ENCODE data around the gene HES1. TPM values are rescaled to one million over a fixed set of nuclear protein-coding genes. Genes with fewer than 3 reads are reported as not detected.
"Not testable (repeated sequence)": the region's sequence is repeated elsewhere in the genome, so short reads cannot be mapped to it uniquely, and the experiment has no call there.

The HES1 gene
- total and polyA plus RNA-seq, 7 donors, result 17.4 to 47.4 (median 28.4) TPM

GRCh38 chr3:194089357-194090177, 46.4 kb upstream of the HES1 start:
- no peak for TF ChIP-seq CTCF (IDR thresholded peaks at IDR 0.05)
- no peak for TF ChIP-seq POLR2A (IDR thresholded peaks at IDR 0.05)
- peak; percentile 66 to 89 (median 72) for TF ChIP-seq POLR2AphosphoS5 (IDR thresholded peaks at IDR 0.05)
- intact Hi-C loops (cut with DNase I), result loop anchor here (5.0 kb wide), 1 partner anchor 43 kb away; no protein-coding TSS in a partner anchor

GRCh38 chr3:194090178-194090555, 45.8 kb upstream of the HES1 start:
- H3K4me3 ChIP-seq; intact Hi-C loops (cut with DNase I); DNase-seq; H3K27me3 ChIP-seq; H3K9me3 ChIP-seq; H3K36me3 ChIP-seq: not testable (repeated sequence)
- Histone ChIP-seq H3K4me1 (peaks cover 0 to 36% (median 19%) of the 10 kb centered on the region in 4 donors), H3K27ac (peak overlapping the region; percentile 61 to 77 (median 75))
- WGBS, 2 donors, result 94 to 96% methylated on average over 10 of the region's 10 CpGs

More at GRCh38 chr3:194089357-194090177, 46.4 kb upstream of the HES1 start:
- H3K36me3 ChIP-seq, result no peaks in the 10 kb centered on the region
- no peaks in the 10 kb centered on the region for H3K27me3 ChIP-seq
- H3K9me3 ChIP-seq, result no peaks in the 10 kb centered on the region
- H3K4me3 ChIP-seq, result no peak overlapping the region
- H3K27ac ChIP-seq, result peak overlapping the region; percentile 61 to 77 (median 75)
- WGBS, 2 donors, result 57 to 80% methylated on average over 18 of the region's 18 CpGs
- DNase-seq, result peak; percentile 96
- H3K4me1 ChIP-seq, result peaks cover 0 to 36% (median 19%) of the 10 kb centered on the region in 4 donors

GRCh38 chr3:194090716-194091115, 45.2 kb upstream of the HES1 start:
- DNase-seq, result no peak
- WGBS, 2 donors, result 95 to 96% methylated on average over 8 of the region's 8 CpGs
- H3K36me3 ChIP-seq, result no peaks in the 10 kb centered on the region
- intact Hi-C loops (cut with DNase I), result no loop called here
- H3K27ac ChIP-seq, result no peak overlapping the region
- no peaks in the 10 kb centered on the region for H3K27me3 ChIP-seq
- TF ChIP-seq POLR2AphosphoS5 (IDR thresholded peaks at IDR 0.05) (no peak), CTCF (IDR thresholded peaks at IDR 0.05) (no peak), EP300 (IDR thresholded peaks at IDR 0.05) (no peak), POLR2A (IDR thresholded peaks at IDR 0.05) (no peak)
- H3K9me3 ChIP-seq, result no peaks in the 10 kb centered on the region
- no peak overlapping the region for H3K4me3 ChIP-seq
- H3K4me1 ChIP-seq, result peaks cover 0 to 36% (median 19%) of the 10 kb centered on the region in 4 donors

GRCh38 chr3:194091141-194091540, 44.8 kb upstream of the HES1 start:
- WGBS, 2 donors, result 64 to 66% methylated on average over 2 of the region's 2 CpGs

GRCh38 chr3:194091897-194092296, 44.1 kb upstream of the HES1 start:
- H3K4me3 ChIP-seq; H3K27ac ChIP-seq; H3K36me3 ChIP-seq; DNase-seq; intact Hi-C loops (cut with DNase I); H3K9me3 ChIP-seq; H3K27me3 ChIP-seq: not testable (repeated sequence)
- peaks cover 0 to 29% (median 15%) of the 10 kb centered on the region in 4 donors for H3K4me1 ChIP-seq
- 94 to 96% methylated on average over 6 of the region's 6 CpGs for WGBS, 2 donors

More at GRCh38 chr3:194091141-194091540, 44.8 kb upstream of the HES1 start:
- H3K27me3 ChIP-seq, result no peaks in the 10 kb centered on the region
- H3K9me3 ChIP-seq, result no peaks in the 10 kb centered on the region
- intact Hi-C loops (cut with DNase I), result no loop called here
- no peak overlapping the region for H3K27ac ChIP-seq
- H3K4me1 ChIP-seq, result peaks cover 0 to 36% (median 19%) of the 10 kb centered on the region in 4 donors
- DNase-seq, result no peak
- no peak overlapping the region for H3K4me3 ChIP-seq
- no peaks in the 10 kb centered on the region for H3K36me3 ChIP-seq
- TF ChIP-seq CTCF (IDR thresholded peaks at IDR 0.05) (no peak), EP300 (IDR thresholded peaks at IDR 0.05) (no peak), POLR2A (IDR thresholded peaks at IDR 0.05) (no peak), POLR2AphosphoS5 (IDR thresholded peaks at IDR 0.05) (no peak)

Measured in sigmoid colon (tissue), 7 donors.